Suprapubic skin (tissue), 4 donors: Measurements from ENCODE around the gene OPHN1. TPM values are rescaled to one million over a fixed set of nuclear protein-coding genes. Genes with fewer than 3 reads are reported as not detected.

ENCODE experiments used
- DNase-seq, 2 donors: peaks; one replicate each; pipeline ENCODE4 v3.0.0-alpha.2; 2019; ENCODE audit warnings: low spot score in 2 of 2
- H3K27ac ChIP-seq: fragments of 200-600 bp; sonication (generic); one replicate; pipeline ENCODE4 v1.5.1; 2019
- H3K27me3 ChIP-seq: fragments of 200-600 bp; sonication (generic); one replicate; pipeline ENCODE4 v1.5.1; 2019
- H3K36me3 ChIP-seq: fragments of 200-600 bp; sonication (generic); one replicate; pipeline ENCODE4 v1.5.1; 2019
- H3K4me1 ChIP-seq: fragments of 200-600 bp; sonication (generic); one replicate; pipeline ENCODE4 v1.5.1; 2019
- H3K4me3 ChIP-seq: fragments of 200-600 bp; sonication (generic); one replicate; pipeline ENCODE4 v1.5.1; 2019; ENCODE audit warnings: mild to moderate bottlenecking
- H3K9me3 ChIP-seq: fragments of 200-600 bp; sonication (generic); one replicate; pipeline ENCODE4 v1.5.1; 2019
- CTCF ChIP-seq, 2 donors: fragments of 200-600 bp in 1 of 2; fragments of 450-650 bp in 1 of 2; sonication (generic) in 1 of 2; IDR thresholded peaks; one replicate each; pipeline ENCODE4 v1.5.1; 2016 to 2019; ENCODE audit warnings: antibody characterized with exemption in 2 of 2, mild to moderate bottlenecking in 1 of 2, moderate library complexity in 1 of 2
- EP300 ChIP-seq: sonication (generic); formaldehyde crosslinking; IDR thresholded peaks from one replicate; pipeline ENCODE4 v1.6.1; 2017; ENCODE audit warnings: antibody characterized with exemption
- POLR2A ChIP-seq, 2 donors: fragments of 450-650 bp; IDR thresholded peaks; one replicate each; pipeline ENCODE4 v1.6.1; 2017; ENCODE audit warnings: antibody characterized with exemption in 2 of 2, mild to moderate bottlenecking in 2 of 2, moderate library complexity in 2 of 2
- POLR2AphosphoS5 ChIP-seq, 3 donors: sonication (generic); formaldehyde crosslinking; IDR thresholded peaks; one replicate each; pipeline ENCODE4 v1.6.1; 2017; ENCODE audit warnings: antibody characterized with exemption in 3 of 3
- WGBS: methylation state at CpG from one replicate; pipeline ENCODE4 v1.1.5; 2018; 5-methylcytosine and 5-hydroxymethylcytosine counted together
- total RNA-seq, 4 donors: library from RNA; depleted of rRNA; stranded (reverse); fragments of >200 nt; gene quantifications; one replicate each; pipeline ENCODE4 v1.1.0, GENCODE V29; 2016

The OPHN1 gene
- total RNA-seq, 4 donors from 2014 or later = 4.5 to 16.0 (median 8.4) TPM

- no peak overlapping the region for H3K27ac ChIP-seq
- no peaks in the 10 kb centered on the region for H3K4me1 ChIP-seq
- no peaks in the 10 kb centered on the region for H3K36me3 ChIP-seq
- no peak overlapping the region for H3K4me3 ChIP-seq
- no peaks in the 10 kb centered on the region for H3K27me3 ChIP-seq
- no peaks in the 10 kb centered on the region for H3K9me3 ChIP-seq
- 78% methylated on average over 2 of the region's 2 CpGs for WGBS
- no peak for DNase-seq
- TF ChIP-seq EP300 (no peak), POLR2AphosphoS5 (IDR thresholded peaks at IDR 0.05) (no peak), CTCF (IDR thresholded peaks at IDR 0.05) (no peak), POLR2A (IDR thresholded peaks at IDR 0.05) (no peak)
Observed at GRCh38 chrX:68180579-68180978, 252.7 kb downstream of the OPHN1 start.

GRCh38 chrX:68179355-68179754 is 253.9 kb downstream of the OPHN1 start:
- no peaks in the 10 kb centered on the region for H3K27me3 ChIP-seq
- no peaks in the 10 kb centered on the region for H3K9me3 ChIP-seq
- no peak for DNase-seq
- TF ChIP-seq CTCF (IDR thresholded peaks at IDR 0.05) (no peak), EP300 (no peak), POLR2AphosphoS5 (IDR thresholded peaks at IDR 0.05) (no peak)
- no peaks in the 10 kb centered on the region for H3K36me3 ChIP-seq
- H3K4me1 ChIP-seq = no peaks in the 10 kb centered on the region
- H3K27ac ChIP-seq = no peak overlapping the region
- WGBS = 81% methylated on average over 1 of the region's 1 CpG
- H3K4me3 ChIP-seq = no peak overlapping the region

GRCh38 chrX:68177542-68177941 is 255.8 kb downstream of the OPHN1 start:
- WGBS = 67% methylated on average over 4 of the region's 4 CpGs
- no peaks in the 10 kb centered on the region for H3K36me3 ChIP-seq
- no peaks in the 10 kb centered on the region for H3K9me3 ChIP-seq
- no peak for DNase-seq
- H3K4me3 ChIP-seq = no peak overlapping the region
- H3K27ac ChIP-seq = no peak overlapping the region
- no peaks in the 10 kb centered on the region for H3K27me3 ChIP-seq
- H3K4me1 ChIP-seq = no peaks in the 10 kb centered on the region
- TF ChIP-seq POLR2A (IDR thresholded peaks at IDR 0.05) = no peak
- TF ChIP-seq EP300 = no peak
- TF ChIP-seq POLR2AphosphoS5 (IDR thresholded peaks at IDR 0.05) = no peak
- no peak for TF ChIP-seq CTCF (IDR thresholded peaks at IDR 0.05)

GRCh38 chrX:68175562-68175961 is 257.7 kb downstream of the OPHN1 start:
- Histone ChIP-seq H3K27me3 (no peaks in the 10 kb centered on the region), H3K27ac (no peak overlapping the region), H3K36me3 (no peaks in the 10 kb centered on the region), H3K4me3 (no peak overlapping the region), H3K4me1 (no peaks in the 10 kb centered on the region), H3K9me3 (no peaks in the 10 kb centered on the region)
- DNase-seq = no peak
- 50% methylated on average over 3 of the region's 3 CpGs for WGBS
- TF ChIP-seq EP300 = no peak
- TF ChIP-seq POLR2A (IDR thresholded peaks at IDR 0.05) = no peak
- no peak for TF ChIP-seq POLR2AphosphoS5 (IDR thresholded peaks at IDR 0.05)
- no peak for TF ChIP-seq CTCF (IDR thresholded peaks at IDR 0.05)

- WGBS = 65% methylated on average over 2 of the region's 2 CpGs
- no peaks in the 10 kb centered on the region for H3K36me3 ChIP-seq
- no peak for DNase-seq
- H3K27ac ChIP-seq = no peak overlapping the region
- H3K4me3 ChIP-seq = no peak overlapping the region
- H3K4me1 ChIP-seq = no peaks in the 10 kb centered on the region
- TF ChIP-seq CTCF (IDR thresholded peaks at IDR 0.05) = no peak
- no peak for TF ChIP-seq EP300
- no peak for TF ChIP-seq POLR2A (IDR thresholded peaks at IDR 0.05)
- no peak for TF ChIP-seq POLR2AphosphoS5 (IDR thresholded peaks at IDR 0.05)
- H3K27me3 ChIP-seq = no peaks in the 10 kb centered on the region
- H3K9me3 ChIP-seq = no peaks in the 10 kb centered on the region
Observed at GRCh38 chrX:68163441-68163840, 269.9 kb downstream of the OPHN1 start.
